BE2C (cell line): Measurements from ENCODE around the gene SLC11A1.

Experiments
- DNase-seq: peaks from one replicate; pipeline ENCODE4 v3.0.0-alpha.2; 2020
- H3K27me3 ChIP-seq: fragments of 250-450 bp; sonication (Bioruptor Pico); 2 replicates; pipeline ENCODE4 v1.5.1; 2020; ENCODE audit warnings: mild to moderate bottlenecking
- H3K36me3 ChIP-seq: fragments of 250-450 bp; sonication (Bioruptor Pico); 2 replicates; pipeline ENCODE4 v1.5.1; 2020; ENCODE audit warnings: mild to moderate bottlenecking
- H3K4me1 ChIP-seq: fragments of 250-450 bp; sonication (Bioruptor Pico); 2 replicates; pipeline ENCODE4 v1.5.1; 2020
- H3K4me3 ChIP-seq: 2 replicates; pipeline ENCODE4 v1.5.1; 2011; ENCODE audit warnings: low read depth, low read length
- H3K9me3 ChIP-seq: fragments of 250-450 bp; sonication (Bioruptor Pico); 2 replicates; pipeline ENCODE4 v1.5.1; 2020
- CTCF ChIP-seq: IDR thresholded peaks from 2 replicates; pipeline ENCODE4 v1.5.1; 2012; ENCODE audit warnings: mild to moderate bottlenecking, low read depth, low read length

SLC11A1 gene

GRCh38 chr2:218406209-218406948 is 24.3 kb downstream of the SLC11A1 start:
- Histone ChIP-seq H3K9me3 (no peaks in the 10 kb centered on the region), H3K36me3 (peaks cover 20% of the 10 kb centered on the region), H3K4me3 (peak overlapping the region; percentile 67), H3K4me1 (peaks cover 2% of the 10 kb centered on the region; the same call in 1 of the 2 replicates), H3K27me3 (no peaks in the 10 kb centered on the region)
- peak; percentile 76 for TF ChIP-seq CTCF
- DNase-seq: peak; percentile 99

GRCh38 chr2:218406949-218407618 is 25.0 kb downstream of the SLC11A1 start:
- H3K9me3 ChIP-seq: no peaks in the 10 kb centered on the region
- H3K36me3 ChIP-seq: peaks cover 19% of the 10 kb centered on the region
- TF ChIP-seq CTCF: no peak
- H3K27me3 ChIP-seq: no peaks in the 10 kb centered on the region; the same call in 1 of the 2 replicates
- peak overlapping the region; percentile 67 for H3K4me3 ChIP-seq
- peaks cover 2% of the 10 kb centered on the region; the same call in 1 of the 2 replicates for H3K4me1 ChIP-seq
- DNase-seq: no peak

GRCh38 chr2:218407717-218408116 is 25.6 kb downstream of the SLC11A1 start:
- no peak for DNase-seq
- peaks cover 2% of the 10 kb centered on the region; the same call in 1 of the 2 replicates for H3K4me1 ChIP-seq
- no peak for TF ChIP-seq CTCF
- peaks cover 15% of the 10 kb centered on the region for H3K36me3 ChIP-seq
- H3K27me3 ChIP-seq: no peaks in the 10 kb centered on the region; the same call in 1 of the 2 replicates
- H3K4me3 ChIP-seq: no peak overlapping the region
- H3K9me3 ChIP-seq: no peaks in the 10 kb centered on the region

GRCh38 chr2:218418321-218418716 is 36.2 kb downstream of the SLC11A1 start:
- Histone ChIP-seq H3K4me1 (no peaks in the 10 kb centered on the region), H3K27me3 (no peaks in the 10 kb centered on the region), H3K36me3 (no peaks in the 10 kb centered on the region), H3K4me3 (no peak overlapping the region), H3K9me3 (no peaks in the 10 kb centered on the region)
- TF ChIP-seq CTCF: no peak
- no peak for DNase-seq

GRCh38 chr2:218418717-218419458 is 36.8 kb downstream of the SLC11A1 start, which contains the start of gene VIL1:
Gene VIL1, plus strand, starts transcription at chr2:218419123. Its CDS starts 4,656 bp downstream, at chr2:218423779.
- H3K27me3 ChIP-seq: no peaks in the 10 kb centered on the region
- no peak within 1 kb of the TSS for H3K4me3 ChIP-seq
- DNase-seq: no peak
- H3K9me3 ChIP-seq: no peaks in the 10 kb centered on the region
- no peaks in the 10 kb centered on the region for H3K4me1 ChIP-seq
- no peak for TF ChIP-seq CTCF
- H3K36me3 ChIP-seq: no peaks in the 10 kb centered on the region
